ENCODE measurements around the gene GSE1.

DNA sequence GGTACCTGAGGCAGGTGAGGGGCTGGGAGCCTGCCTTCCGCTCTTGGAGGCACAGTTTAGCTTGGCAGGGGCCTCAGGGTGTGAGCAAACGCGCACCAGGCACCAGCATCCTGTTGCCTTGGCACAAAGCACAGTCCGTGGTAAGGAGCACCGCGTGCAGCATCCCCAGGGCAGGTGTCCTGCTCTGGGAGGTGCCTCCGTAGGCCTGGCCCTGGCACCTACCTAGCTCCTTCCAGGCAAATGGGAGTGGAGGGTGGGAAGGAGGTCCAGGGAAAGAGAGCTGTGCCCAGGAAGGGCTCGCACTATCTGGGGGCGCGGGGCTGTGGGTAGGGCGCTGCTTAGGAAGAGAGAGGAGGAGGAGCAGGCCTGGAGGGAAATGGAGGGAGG, 3.1 kb upstream of the GSE1 start:
- TF ChIP-seq, protein P1, sequence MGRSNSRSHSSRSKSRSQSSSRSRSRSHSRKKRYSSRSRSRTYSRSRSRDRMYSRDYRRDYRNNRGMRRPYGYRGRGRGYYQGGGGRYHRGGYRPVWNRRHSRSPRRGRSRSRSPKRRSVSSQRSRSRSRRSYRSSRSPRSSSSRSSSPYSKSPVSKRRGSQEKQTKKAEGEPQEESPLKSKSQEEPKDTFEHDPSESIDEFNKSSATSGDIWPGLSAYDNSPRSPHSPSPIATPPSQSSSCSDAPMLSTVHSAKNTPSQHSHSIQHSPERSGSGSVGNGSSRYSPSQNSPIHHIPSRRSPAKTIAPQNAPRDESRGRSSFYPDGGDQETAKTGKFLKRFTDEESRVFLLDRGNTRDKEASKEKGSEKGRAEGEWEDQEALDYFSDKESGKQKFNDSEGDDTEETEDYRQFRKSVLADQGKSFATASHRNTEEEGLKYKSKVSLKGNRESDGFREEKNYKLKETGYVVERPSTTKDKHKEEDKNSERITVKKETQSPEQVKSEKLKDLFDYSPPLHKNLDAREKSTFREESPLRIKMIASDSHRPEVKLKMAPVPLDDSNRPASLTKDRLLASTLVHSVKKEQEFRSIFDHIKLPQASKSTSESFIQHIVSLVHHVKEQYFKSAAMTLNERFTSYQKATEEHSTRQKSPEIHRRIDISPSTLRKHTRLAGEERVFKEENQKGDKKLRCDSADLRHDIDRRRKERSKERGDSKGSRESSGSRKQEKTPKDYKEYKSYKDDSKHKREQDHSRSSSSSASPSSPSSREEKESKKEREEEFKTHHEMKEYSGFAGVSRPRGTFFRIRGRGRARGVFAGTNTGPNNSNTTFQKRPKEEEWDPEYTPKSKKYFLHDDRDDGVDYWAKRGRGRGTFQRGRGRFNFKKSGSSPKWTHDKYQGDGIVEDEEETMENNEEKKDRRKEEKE (IDR thresholded peaks at IDR 0.05): no peak
- no peak for TF ChIP-seq CAMTA2 (CRISPR knock-in tag; IDR thresholded peaks at IDR 0.05; ENCODE audit: borderline replicate concordance)
- TF ChIP-seq ZFP36L1 (CRISPR knock-in tag; IDR thresholded peaks at IDR 0.05): no peak
- TF ChIP-seq, protein P2, sequence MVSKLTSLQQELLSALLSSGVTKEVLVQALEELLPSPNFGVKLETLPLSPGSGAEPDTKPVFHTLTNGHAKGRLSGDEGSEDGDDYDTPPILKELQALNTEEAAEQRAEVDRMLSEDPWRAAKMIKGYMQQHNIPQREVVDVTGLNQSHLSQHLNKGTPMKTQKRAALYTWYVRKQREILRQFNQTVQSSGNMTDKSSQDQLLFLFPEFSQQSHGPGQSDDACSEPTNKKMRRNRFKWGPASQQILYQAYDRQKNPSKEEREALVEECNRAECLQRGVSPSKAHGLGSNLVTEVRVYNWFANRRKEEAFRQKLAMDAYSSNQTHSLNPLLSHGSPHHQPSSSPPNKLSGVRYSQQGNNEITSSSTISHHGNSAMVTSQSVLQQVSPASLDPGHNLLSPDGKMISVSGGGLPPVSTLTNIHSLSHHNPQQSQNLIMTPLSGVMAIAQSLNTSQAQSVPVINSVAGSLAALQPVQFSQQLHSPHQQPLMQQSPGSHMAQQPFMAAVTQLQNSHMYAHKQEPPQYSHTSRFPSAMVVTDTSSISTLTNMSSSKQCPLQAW (CRISPR knock-in tag; IDR thresholded peaks at IDR 0.05): no peak
- no peak for TF ChIP-seq KAT7 (CRISPR knock-in tag; IDR thresholded peaks at IDR 0.05; ENCODE audit: borderline replicate concordance)
- TF ChIP-seq, protein P3, sequence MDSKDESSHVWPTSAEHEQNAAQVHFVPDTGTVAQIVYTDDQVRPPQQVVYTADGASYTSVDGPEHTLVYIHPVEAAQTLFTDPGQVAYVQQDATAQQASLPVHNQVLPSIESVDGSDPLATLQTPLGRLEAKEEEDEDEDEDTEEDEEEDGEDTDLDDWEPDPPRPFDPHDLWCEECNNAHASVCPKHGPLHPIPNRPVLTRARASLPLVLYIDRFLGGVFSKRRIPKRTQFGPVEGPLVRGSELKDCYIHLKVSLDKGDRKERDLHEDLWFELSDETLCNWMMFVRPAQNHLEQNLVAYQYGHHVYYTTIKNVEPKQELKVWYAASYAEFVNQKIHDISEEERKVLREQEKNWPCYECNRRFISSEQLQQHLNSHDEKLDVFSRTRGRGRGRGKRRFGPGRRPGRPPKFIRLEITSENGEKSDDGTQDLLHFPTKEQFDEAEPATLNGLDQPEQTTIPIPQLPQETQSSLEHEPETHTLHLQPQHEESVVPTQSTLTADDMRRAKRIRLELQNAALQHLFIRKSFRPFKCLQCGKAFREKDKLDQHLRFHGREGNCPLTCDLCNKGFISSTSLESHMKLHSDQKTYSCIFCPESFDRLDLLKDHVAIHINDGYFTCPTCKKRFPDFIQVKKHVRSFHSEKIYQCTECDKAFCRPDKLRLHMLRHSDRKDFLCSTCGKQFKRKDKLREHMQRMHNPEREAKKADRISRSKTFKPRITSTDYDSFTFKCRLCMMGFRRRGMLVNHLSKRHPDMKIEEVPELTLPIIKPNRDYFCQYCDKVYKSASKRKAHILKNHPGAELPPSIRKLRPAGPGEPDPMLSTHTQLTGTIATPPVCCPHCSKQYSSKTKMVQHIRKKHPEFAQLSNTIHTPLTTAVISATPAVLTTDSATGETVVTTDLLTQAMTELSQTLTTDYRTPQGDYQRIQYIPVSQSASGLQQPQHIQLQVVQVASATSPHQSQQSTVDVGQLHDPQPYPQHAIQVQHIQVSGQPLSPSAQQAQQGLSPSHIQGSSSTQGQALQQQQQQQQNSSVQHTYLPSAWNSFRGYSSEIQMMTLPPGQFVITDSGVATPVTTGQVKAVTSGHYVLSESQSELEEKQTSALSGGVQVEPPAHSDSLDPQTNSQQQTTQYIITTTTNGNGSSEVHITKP (CRISPR knock-in tag; IDR thresholded peaks at IDR 0.05; ENCODE audit: low read depth): no peak
- TF ChIP-seq, protein P4, sequence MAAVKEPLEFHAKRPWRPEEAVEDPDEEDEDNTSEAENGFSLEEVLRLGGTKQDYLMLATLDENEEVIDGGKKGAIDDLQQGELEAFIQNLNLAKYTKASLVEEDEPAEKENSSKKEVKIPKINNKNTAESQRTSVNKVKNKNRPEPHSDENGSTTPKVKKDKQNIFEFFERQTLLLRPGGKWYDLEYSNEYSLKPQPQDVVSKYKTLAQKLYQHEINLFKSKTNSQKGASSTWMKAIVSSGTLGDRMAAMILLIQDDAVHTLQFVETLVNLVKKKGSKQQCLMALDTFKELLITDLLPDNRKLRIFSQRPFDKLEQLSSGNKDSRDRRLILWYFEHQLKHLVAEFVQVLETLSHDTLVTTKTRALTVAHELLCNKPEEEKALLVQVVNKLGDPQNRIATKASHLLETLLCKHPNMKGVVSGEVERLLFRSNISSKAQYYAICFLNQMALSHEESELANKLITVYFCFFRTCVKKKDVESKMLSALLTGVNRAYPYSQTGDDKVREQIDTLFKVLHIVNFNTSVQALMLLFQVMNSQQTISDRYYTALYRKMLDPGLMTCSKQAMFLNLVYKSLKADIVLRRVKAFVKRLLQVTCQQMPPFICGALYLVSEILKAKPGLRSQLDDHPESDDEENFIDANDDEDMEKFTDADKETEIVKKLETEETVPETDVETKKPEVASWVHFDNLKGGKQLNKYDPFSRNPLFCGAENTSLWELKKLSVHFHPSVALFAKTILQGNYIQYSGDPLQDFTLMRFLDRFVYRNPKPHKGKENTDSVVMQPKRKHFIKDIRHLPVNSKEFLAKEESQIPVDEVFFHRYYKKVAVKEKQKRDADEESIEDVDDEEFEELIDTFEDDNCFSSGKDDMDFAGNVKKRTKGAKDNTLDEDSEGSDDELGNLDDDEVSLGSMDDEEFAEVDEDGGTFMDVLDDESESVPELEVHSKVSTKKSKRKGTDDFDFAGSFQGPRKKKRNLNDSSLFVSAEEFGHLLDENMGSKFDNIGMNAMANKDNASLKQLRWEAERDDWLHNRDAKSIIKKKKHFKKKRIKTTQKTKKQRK (IDR thresholded peaks at IDR 0.05; ENCODE audit: low read length): no peak
- TF ChIP-seq, protein P5, sequence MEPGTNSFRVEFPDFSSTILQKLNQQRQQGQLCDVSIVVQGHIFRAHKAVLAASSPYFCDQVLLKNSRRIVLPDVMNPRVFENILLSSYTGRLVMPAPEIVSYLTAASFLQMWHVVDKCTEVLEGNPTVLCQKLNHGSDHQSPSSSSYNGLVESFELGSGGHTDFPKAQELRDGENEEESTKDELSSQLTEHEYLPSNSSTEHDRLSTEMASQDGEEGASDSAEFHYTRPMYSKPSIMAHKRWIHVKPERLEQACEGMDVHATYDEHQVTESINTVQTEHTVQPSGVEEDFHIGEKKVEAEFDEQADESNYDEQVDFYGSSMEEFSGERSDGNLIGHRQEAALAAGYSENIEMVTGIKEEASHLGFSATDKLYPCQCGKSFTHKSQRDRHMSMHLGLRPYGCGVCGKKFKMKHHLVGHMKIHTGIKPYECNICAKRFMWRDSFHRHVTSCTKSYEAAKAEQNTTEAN (CRISPR knock-in tag; conservative IDR thresholded peaks at IDR 0.05): no peak
- TF ChIP-seq EZH2 (conservative IDR thresholded peaks at IDR 0.05; ENCODE audit: low read depth, low read length): no peak
- no peak for TF ChIP-seq MED1 (CRISPR knock-in tag; IDR thresholded peaks at IDR 0.05)
